ENCODE results near the gene MACROD2.
"Not testable (repeated sequence)": the region's sequence is repeated elsewhere in the genome, so short reads cannot be mapped to it uniquely, and the experiment has no call there.

Gene MACROD2

GRCh38 chr20:14918976-14919375 is 923.7 kb downstream of the MACROD2 start:
- ChIA-PET CTCF (no interaction called here), POLR2A (no interaction called here)
- no peak overlapping the region for H3K4me3 ChIP-seq (ENCODE audit: low read depth, low read length)
- no peak for DNase-seq (ENCODE audit: low read depth, low spot score)
- no peak for TF ChIP-seq CTCF (IDR thresholded peaks at IDR 0.05; ENCODE audit: insufficient read depth, low read length, missing control alignments)

- CTCF ChIA-PET: no interaction called here
- TF ChIP-seq CTCF (IDR thresholded peaks at IDR 0.05; ENCODE audit: insufficient read depth, low read length, missing control alignments): no peak
- POLR2A ChIA-PET: no interaction called here
- no peak overlapping the region for H3K4me3 ChIP-seq (ENCODE audit: low read depth, low read length)
- no peak for DNase-seq (ENCODE audit: low read depth, low spot score)
Observed at GRCh38 chr20:14919501-14920081, 924.3 kb downstream of the MACROD2 start.

- ChIA-PET CTCF (no interaction called here), POLR2A (no interaction called here)
- H3K4me3 ChIP-seq (ENCODE audit: low read depth, low read length): no peak overlapping the region
- TF ChIP-seq CTCF (IDR thresholded peaks at IDR 0.05; ENCODE audit: insufficient read depth, low read length, missing control alignments): no peak
- DNase-seq (ENCODE audit: low read depth, low spot score): no peak
Observed at GRCh38 chr20:14921513-14921912, 926.2 kb downstream of the MACROD2 start.

GRCh38 chr20:14922503-14923267 is 927.4 kb downstream of the MACROD2 start:
- DNase-seq (ENCODE audit: low read depth, low spot score): no peak
- H3K4me3 ChIP-seq (ENCODE audit: low read depth, low read length): no peak overlapping the region
- ChIA-PET POLR2A (no interaction called here), CTCF (no interaction called here)
- no peak for TF ChIP-seq CTCF (IDR thresholded peaks at IDR 0.05; ENCODE audit: insufficient read depth, low read length, missing control alignments)

GRCh38 chr20:14924433-14924832 is 929.1 kb downstream of the MACROD2 start:
- ChIA-PET CTCF (no interaction called here), POLR2A (no interaction called here)
- no peak for DNase-seq (ENCODE audit: low read depth, low spot score)

GRCh38 chr20:14925300-14925699 is 930.0 kb downstream of the MACROD2 start:
- H3K4me3 ChIP-seq (ENCODE audit: low read depth, low read length): no peak overlapping the region
- ChIA-PET POLR2A (no interaction called here), CTCF (no interaction called here)
- TF ChIP-seq CTCF (IDR thresholded peaks at IDR 0.05; ENCODE audit: insufficient read depth, low read length, missing control alignments): no peak
- no peak for DNase-seq (ENCODE audit: low read depth, low spot score)

More at GRCh38 chr20:14924433-14924832, 929.1 kb downstream of the MACROD2 start:
- no peak overlapping the region for H3K4me3 ChIP-seq (ENCODE audit: low read depth, low read length)
- no peak for TF ChIP-seq CTCF (IDR thresholded peaks at IDR 0.05; ENCODE audit: insufficient read depth, low read length, missing control alignments)

GRCh38 chr20:14926436-14926835 is 931.1 kb downstream of the MACROD2 start:
- H3K4me3 ChIP-seq (ENCODE audit: low read depth, low read length); CTCF ChIA-PET; DNase-seq (ENCODE audit: low read depth, low spot score); POLR2A ChIA-PET: not testable (repeated sequence)
